Astrocyte of the hippocampus (primary cell): ENCODE results near the gene JUN.
"Not testable (repeated sequence)": the region's sequence is repeated elsewhere in the genome, so short reads cannot be mapped to it uniquely, and the experiment has no call there.

Experiments used
- DNase-seq: peaks from one replicate; pipeline ENCODE4 v3.0.0; 2011; ENCODE audit warnings: low read depth, low spot score

JUN gene

DNA sequence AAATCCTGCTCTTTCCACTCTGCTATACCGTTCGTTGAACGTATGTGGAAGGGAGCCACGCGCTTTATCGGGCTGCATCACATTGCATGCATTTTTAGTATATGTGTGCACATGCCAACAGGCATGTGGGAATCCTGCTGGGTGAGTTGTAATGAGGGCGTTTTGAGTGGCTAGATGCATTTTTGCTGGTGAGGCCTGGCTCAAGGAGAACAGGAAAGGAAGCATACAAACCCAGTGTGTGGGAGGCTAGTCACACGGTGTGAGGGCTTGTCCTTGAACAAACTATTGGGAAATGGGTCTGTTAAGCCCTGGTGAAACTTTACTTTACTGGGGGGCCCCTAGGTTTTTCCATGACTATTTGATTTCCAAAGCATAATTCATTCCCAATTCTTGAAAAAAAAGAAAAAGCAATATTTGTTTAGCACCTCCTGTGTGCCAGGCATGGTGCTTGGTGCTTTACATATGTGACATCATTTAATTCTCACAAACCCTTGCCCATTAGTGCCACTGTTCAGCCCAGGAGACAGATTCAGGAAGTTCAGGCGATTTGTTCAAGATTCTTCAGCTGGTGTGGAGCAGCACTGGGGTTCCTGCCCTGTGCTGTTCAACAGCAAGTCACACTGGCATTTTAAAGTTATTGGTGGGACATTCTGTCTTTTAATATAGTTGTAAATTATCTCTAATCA lies 25.6 kb upstream of the JUN start:
- DNase-seq, result peak; percentile 21

- DNase-seq, result no peak
These were observed 24.2 kb upstream of the JUN start for GRCh38 chr1:58808077-58808476.

DNA sequence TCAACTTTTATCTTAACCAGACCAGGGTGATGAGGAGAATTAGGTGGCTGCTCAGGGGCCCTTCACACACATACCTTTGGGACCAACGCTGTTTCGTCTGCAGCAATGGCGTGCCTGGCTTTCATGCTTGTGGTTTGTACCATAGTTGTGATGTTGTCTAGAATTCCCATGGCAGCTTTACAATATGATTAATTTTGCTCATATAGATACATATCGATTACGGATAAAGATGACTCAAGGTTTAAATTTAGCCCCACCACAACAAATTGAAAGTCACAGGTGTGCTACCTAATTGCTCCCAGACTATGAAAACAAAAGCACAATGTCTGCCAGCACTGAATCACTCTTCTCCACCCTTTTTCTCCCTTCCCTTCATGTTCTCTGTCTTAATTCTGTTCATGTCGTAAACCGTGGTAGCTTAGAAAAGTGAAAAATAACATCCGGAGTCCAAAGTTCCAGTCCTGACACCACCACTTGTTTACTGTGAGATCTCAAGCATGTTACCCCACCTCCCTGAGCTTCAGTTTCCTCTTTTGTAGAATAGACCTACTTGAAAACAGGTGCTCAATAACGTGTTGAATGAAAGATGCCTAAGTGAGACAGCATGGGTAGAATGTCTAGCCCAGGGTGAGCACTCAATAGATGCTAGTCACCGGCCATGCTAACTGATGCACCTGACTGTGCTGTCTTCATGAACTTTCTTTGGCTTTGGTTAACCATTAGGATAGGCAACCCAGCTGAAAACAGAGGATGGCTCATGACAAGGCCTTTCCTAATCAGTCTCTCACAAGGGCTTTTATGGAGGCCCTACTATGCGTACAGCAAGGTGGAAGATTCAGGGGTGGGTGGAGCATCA lies 22.1 kb upstream of the JUN start:
- DNase-seq, result no peak

DNA sequence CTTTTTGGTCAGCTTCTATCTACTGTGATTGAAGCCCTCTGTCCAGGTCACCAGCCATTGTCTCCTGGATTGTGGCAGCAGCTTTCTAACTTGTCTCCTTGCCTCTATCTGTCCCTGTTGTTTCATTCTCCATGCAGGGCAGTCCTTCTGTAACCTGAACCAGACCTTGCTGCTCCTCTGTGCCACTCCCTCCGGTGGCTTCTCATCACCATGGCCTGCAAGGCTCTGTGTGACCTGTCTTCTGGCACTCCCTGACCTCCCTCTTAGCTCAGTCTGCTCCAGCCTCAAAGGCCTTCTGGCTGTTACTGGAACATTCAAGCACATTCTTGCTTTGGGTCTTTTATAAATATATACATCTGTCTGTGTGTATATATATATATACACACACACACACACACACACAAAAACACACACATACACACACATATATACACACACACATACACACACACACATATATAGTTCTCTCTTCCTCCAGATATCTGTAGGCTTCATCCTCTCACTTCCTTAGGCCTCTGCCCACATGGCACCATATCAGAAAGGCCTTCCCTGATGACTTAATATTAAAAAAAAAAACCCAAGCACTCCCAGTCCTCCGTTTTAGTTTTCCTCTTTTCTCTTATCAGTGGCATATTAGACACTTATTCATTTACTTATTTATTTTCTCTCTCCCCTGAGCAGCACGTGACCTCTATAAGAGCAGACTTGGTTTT lies 21.2 kb upstream of the JUN start:
- no peak for DNase-seq

- no peak for DNase-seq
These were observed 20.0 kb upstream of the JUN start for GRCh38 chr1:58803858-58804257.

DNA sequence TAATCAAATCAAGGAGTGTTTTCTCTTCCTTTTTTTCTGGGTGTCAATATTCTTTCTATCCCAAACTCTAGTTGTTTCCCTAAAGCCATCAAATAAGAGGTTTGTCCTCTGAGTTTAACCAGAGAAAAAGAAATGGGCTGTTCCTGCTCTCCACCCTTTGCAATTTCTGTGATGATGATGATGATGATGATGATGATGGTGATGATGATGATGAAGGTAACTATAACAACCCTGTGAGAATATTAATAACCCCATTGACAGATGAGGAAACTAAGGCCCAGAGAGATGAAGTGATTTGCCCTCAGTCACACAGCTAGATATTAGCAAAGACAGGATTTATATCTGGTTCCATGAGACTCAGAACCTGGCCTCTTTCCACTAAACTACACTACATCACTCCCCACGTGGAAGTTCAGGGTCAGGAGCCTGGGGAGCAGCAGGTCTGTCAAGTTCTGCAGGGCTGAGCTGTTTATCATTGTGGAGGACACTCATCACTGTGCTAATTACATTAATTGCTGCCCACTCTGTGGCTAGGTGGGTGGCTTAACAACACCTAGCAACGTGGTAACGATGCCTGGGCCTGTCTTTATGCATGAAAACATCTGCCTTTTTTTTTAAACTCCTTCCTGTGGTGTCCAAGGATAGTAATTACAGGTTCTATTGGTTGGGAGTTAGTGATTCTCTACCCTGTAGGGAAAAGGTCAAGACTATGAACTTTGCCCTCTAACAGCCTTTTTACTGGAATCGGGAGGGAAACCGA lies 19.0 kb upstream of the JUN start:
- DNase-seq, result no peak

GRCh38 chr1:58801286-58801685 lies 17.4 kb upstream of the JUN start:
- DNase-seq, result not testable (repeated sequence)

DNA sequence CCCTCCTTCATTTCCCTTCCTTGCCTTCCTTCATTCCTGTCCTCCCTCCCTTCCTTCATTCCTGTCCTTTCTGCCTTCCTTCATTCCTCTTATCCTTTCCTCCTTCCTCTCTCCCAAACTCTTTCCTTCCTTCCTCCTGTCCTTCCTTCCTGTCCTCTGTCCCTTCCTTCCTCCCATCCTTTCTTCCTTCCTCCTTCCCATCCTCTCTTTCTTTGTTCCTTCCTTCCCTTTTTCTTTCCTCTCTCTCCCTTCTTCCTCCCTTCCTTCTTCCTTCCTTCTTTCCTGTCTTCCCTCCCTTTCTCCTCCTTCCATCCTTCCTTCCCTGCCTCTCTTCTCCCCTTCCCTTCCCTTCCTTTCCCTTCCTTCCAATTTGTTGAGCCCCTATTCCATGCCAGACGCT lies 15.8 kb upstream of the JUN start:
- DNase-seq, result no peak

- DNase-seq, result no peak
These were observed 15.1 kb upstream of the JUN start for GRCh38 chr1:58798910-58799442.

GRCh38 chr1:58796416-58796815 lies 12.6 kb upstream of the JUN start:
- no peak for DNase-seq

DNA sequence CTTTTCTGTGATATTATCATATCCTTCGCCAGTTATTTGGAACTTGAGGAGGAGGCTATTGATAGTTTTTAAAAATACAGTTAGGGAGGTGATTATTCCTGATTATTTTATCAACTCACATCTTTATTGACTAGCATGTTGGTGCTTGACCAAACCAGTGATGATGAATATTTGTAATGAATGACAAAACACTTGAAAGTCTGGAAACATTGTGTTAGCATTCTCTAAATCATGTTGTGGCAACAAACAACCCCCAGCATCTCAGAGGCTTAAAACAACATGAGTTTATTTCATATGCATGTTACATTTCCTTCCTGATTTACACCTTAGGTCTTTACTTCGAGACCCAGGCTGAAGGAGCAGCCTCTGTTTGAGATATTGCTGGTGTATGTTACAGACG lies 10.7 kb upstream of the JUN start:
- DNase-seq, result no peak

DNA sequence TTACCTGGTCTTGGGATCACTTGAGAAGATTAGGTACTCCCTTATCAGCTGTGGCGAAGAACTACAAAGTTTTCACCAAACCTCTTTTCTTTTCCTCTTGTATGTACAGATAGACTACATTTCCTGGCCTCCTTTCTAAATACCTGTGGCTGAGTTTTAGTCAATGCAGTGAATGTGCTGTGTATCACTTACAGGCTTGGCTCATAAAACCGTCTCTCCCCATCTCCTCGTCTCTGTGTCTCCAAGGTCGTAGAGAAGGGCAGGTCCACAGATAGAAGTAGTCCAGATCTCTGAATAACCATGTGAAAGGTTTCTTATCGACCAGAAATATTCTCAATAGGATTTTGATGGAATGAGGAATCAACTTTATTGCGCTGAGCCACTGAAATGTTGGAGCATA lies 9.0 kb upstream of the JUN start:
- no peak for DNase-seq

GRCh38 chr1:58791106-58791505 lies 7.3 kb upstream of the JUN start:
- DNase-seq, result no peak

GRCh38 chr1:58789996-58790660 lies 6.3 kb upstream of the JUN start:
- no peak for DNase-seq

GRCh38 chr1:58789322-58789856 lies 5.5 kb upstream of the JUN start:
- no peak for DNase-seq

GRCh38 chr1:58788259-58788658 lies 4.4 kb upstream of the JUN start:
- no peak for DNase-seq

GRCh38 chr1:58786927-58787245 lies 3.0 kb upstream of the JUN start:
- no peak for DNase-seq

DNA sequence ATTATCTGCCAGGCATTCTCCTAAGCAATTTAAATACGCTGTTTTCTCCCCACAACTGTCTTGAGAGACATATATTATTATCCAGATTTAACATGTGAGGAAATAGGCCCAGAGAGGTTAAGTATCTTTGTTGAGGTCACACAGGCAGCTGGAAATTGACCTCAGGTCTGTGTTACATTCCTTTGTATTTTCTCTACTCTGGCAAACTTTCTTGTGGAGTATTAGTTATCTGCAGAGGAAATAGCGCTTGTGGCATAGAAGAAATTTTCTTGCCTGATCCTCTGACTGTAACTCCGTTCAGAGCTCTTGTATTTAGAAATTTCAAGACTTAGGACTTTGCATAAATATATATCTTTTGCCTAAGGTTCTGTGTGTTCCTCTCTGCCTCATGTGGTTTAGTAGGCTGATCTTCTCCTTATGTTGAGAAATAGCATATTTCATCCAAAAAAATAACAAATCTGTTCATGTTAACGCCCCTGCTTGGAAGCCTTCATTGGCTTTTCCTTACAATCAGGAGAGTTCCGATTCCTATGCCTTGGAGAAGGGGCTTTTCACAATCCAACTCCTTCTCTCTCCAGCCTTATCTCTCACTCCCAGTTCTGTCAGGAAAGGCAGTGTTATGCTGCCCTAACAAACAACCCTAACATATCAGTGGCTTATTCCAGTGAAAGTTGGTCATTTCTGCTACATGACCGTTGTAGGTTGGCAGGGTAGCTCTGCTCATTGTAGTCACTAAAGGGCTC lies 2.5 kb upstream of the JUN start:
- DNase-seq, result no peak

- DNase-seq, result peak; percentile 79
These were observed 1.7 kb upstream of the JUN start for GRCh38 chr1:58785442-58786058.
